Motor neuron (in vitro differentiated cells): ENCODE results near the gene TBC1D4. TPM values are rescaled to one million over a fixed set of nuclear protein-coding genes. Genes with fewer than 3 reads are reported as not detected.
A peak's percentile ranks its signal among the peaks of the same experiment; 100 is the strongest.

Source experiments
- ATAC-seq, 8 experiments: fragments of 200-7000 bp; cut with Tn5 transposase; replicated peaks in 6 of 8; 2 replicates each; pipeline ENCODE4 v1.8.0; 2021; ENCODE audit warnings: mild to moderate bottlenecking in 8 of 8, moderate library complexity in 8 of 8
- H3K27ac ChIP-seq, 2 donors: fragments of 250-450 bp; sonication (Bioruptor Pico); 2 replicates each; pipeline ENCODE4 v1.9.0; 2021; ENCODE audit warnings: antibody characterized with exemption in 2 of 2, mild to moderate bottlenecking in 2 of 2, moderate library complexity in 1 of 2
- H3K4me1 ChIP-seq, 2 donors: fragments of 250-450 bp; sonication (Bioruptor Pico); replicated peaks in 1 of 2; 2 replicates each; pipeline ENCODE4 v1.6.1; 2021; ENCODE audit warnings: antibody characterized with exemption in 2 of 2, mild to moderate bottlenecking in 2 of 2, moderate library complexity in 1 of 2
- H3K4me3 ChIP-seq, 5 donors: fragments of 250-450 bp; sonication (Bioruptor Pico); 2 replicates each; pipeline ENCODE4 v1.9.0; 2021; ENCODE audit warnings: antibody characterized with exemption in 5 of 5, mild to moderate bottlenecking in 5 of 5, moderate library complexity in 4 of 5
- WGBS, 10 experiments: fragments of 450-650 bp; shearing (Covaris generic); methylation state at CpG; one replicate each; pipeline ENCODE4 v1.0.0; 2022; 5-methylcytosine and 5-hydroxymethylcytosine counted together
- in situ Hi-C, 9 experiments: fragments of 400-800 bp; cut with MboI; loops; one replicate each; pipeline ENCODE4 v1.15.0; 2021; ENCODE audit warnings: low sequenced_read_pairs in 9 of 9, low pct_unique_long_range_greater_than_20kb in 2 of 9; ENCODE audit not compliant: unreplicated experiment in 9 of 9
- total RNA-seq, 8 experiments: library from RNA; unstranded; fragments of 300-600 nt; gene quantifications; 2 replicates each; pipeline versions ENCODE4 v1.2.3 to v1.2.4, GENCODE V29; 2022

TBC1D4 gene
- total RNA-seq, 8 experiments from 2014 or later, result 5.3 to 13.3 (median 7.7) TPM

- 47 to 100% (median 81%) methylated on average over 1 to 3 of the region's 3 CpGs; no CpG with 5 or more reads in 1 of the 10 experiments for WGBS, 10 experiments
- in situ Hi-C loops, result no loop called here
- H3K27ac ChIP-seq, result no peak overlapping the region
- no peaks in the 10 kb centered on the region for H3K4me1 ChIP-seq
- H3K4me3 ChIP-seq, result no peak overlapping the region
- ATAC-seq, result no peak
These were observed 23.4 kb upstream of the TBC1D4 start for GRCh38 chr13:75505327-75505726.

- H3K4me1 ChIP-seq, result no peaks in the 10 kb centered on the region
- H3K27ac ChIP-seq, result no peak overlapping the region
- no peak overlapping the region for H3K4me3 ChIP-seq
- ATAC-seq, result no peak
- in situ Hi-C loops, result no loop called here
- 27 to 100% (median 89%) methylated on average over 3 to 5 of the region's 5 CpGs; no CpG with 5 or more reads in 2 of the 10 experiments for WGBS, 10 experiments
These were observed 14.0 kb upstream of the TBC1D4 start for GRCh38 chr13:75495938-75496337.

- H3K4me1 ChIP-seq, result no peaks in the 10 kb centered on the region
These were observed 12.5 kb upstream of the TBC1D4 start for GRCh38 chr13:75494491-75494890.

DNA sequence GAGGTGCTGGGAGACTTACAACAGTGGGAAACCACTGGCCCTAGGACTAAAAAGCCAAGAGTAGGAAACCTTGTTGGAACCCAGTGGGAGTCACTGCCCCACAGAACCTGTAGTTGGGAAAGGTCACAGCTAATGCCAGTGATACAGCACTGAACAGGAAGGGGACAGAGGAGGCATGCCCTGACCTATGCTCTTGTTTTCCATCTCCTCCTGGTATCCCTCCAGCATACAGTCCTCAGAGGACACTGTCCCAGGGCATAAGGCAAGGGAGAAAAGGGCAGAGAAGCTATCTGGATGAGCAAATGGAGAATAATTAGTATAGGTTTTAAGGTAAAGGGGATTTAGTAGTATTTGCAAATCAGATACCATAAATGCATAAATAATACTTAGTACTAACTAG, 11.2 kb upstream of the TBC1D4 start:
- ATAC-seq, result no peak
- H3K27ac ChIP-seq, result no peak overlapping the region
- in situ Hi-C loops, result no loop called here
- H3K4me1 ChIP-seq, result no peaks in the 10 kb centered on the region
- H3K4me3 ChIP-seq, result no peak overlapping the region

More at GRCh38 chr13:75494491-75494890, 12.5 kb upstream of the TBC1D4 start:
- 40 to 100% (median 73%) methylated on average over 1 of the region's 1 CpG; no CpG with 5 or more reads in 3 of the 10 experiments for WGBS, 10 experiments
- Histone ChIP-seq H3K4me3 (no peak overlapping the region), H3K27ac (no peak overlapping the region)
- ATAC-seq, result no peak
- in situ Hi-C loops, result no loop called here

DNA sequence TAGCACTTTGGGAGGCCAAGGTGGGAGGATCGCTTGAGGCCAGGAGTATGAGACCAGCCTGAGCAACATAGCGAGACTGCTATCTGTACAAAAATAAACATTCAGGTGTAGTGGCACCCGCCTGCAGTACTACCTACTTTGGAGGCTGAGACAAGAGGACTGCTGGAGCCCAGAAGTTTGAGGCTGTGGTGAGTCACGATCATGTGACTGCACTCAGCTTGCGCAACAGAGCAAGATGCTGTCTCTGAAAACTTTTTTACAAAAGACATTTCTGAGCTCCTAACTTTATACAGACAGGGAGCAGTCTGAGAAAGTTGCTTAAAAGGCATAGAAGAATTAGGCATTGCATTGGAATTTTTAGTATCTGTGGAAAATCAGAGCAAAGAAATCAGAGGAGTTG, 10.4 kb upstream of the TBC1D4 start:
- no peak overlapping the region for H3K27ac ChIP-seq
- no peaks in the 10 kb centered on the region for H3K4me1 ChIP-seq
- WGBS, 10 experiments, result 60 to 100% (median 88%) methylated on average over 1 to 4 of the region's 5 CpGs; no CpG with 5 or more reads in 1 of the 10 experiments
- no peak overlapping the region for H3K4me3 ChIP-seq
- ATAC-seq, result no peak
- in situ Hi-C loops, result no loop called here

- Histone ChIP-seq H3K4me3 (no peak overlapping the region), H3K27ac (no peak overlapping the region), H3K4me1 (no peaks in the 10 kb centered on the region)
- no peak for ATAC-seq
- WGBS, 10 experiments, result 87 to 100% (median 100%) methylated on average over 1 to 2 of the region's 2 CpGs; no CpG with 5 or more reads in 1 of the 10 experiments
- in situ Hi-C loops, result no loop called here
These were observed 9.4 kb upstream of the TBC1D4 start for GRCh38 chr13:75491376-75491775.

- ATAC-seq, result peak in 3 of 8 experiments; percentile 45 to 68 (median 59)
- 0 to 90% (median 71%) methylated on average over 1 to 9 of the region's 10 CpGs for WGBS, 10 experiments
These were observed 7.7 kb upstream of the TBC1D4 start for GRCh38 chr13:75489502-75490263.

DNA sequence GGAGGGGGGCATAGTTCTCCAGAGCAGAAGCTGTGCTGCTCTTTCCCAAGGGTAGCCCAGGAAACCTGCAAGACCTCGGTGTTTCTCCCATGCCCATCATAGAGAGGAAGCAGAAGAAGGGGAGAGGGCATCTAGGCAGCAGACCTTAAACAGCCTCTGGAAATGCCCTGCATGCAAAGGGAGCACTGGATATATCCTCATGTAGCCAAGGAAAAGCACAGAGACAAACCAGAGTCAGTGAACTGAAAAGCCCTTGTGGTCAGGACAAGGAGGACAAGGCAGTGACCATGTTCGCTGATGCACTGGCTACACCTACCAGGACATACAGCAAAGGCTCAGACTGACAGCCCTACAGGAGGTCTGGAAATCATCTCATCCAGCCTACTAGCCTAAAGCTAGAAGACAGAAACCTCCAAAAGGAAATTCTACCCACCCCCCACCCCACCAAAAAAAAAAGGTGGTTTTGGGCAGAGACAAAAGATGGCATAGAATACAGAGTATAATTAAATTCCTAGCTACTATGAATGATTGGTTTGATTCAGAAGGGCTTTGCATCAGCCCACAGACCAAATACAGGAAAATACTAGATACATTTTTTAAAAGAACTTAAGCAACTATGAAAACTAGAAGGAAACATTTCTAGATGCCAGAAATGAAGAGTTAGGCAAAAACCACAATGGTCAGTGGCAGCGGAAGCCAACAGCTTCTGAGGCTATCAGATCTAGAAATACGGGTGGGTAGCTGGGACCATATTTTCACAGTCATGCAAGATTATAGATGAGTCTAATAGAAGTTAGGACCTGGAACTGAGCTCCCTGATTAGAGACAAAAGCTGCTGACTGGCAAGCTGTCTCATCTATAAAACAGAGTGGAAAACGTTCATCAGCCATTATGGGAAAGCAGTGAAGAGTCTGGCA, 4.4 kb upstream of the TBC1D4 start:
- WGBS, 10 experiments, result 0 to 90% (median 51%) methylated on average over 1 to 5 of the region's 5 CpGs
- H3K27ac ChIP-seq, result no peak overlapping the region

More at GRCh38 chr13:75489502-75490263, 7.7 kb upstream of the TBC1D4 start:
- in situ Hi-C loops, result no loop called here
- H3K4me1 ChIP-seq, result peaks cover 0 to 5% of the 10 kb centered on the region in 2 donors
- H3K27ac ChIP-seq, result no peak overlapping the region
- H3K4me3 ChIP-seq, result no peak overlapping the region

DNA sequence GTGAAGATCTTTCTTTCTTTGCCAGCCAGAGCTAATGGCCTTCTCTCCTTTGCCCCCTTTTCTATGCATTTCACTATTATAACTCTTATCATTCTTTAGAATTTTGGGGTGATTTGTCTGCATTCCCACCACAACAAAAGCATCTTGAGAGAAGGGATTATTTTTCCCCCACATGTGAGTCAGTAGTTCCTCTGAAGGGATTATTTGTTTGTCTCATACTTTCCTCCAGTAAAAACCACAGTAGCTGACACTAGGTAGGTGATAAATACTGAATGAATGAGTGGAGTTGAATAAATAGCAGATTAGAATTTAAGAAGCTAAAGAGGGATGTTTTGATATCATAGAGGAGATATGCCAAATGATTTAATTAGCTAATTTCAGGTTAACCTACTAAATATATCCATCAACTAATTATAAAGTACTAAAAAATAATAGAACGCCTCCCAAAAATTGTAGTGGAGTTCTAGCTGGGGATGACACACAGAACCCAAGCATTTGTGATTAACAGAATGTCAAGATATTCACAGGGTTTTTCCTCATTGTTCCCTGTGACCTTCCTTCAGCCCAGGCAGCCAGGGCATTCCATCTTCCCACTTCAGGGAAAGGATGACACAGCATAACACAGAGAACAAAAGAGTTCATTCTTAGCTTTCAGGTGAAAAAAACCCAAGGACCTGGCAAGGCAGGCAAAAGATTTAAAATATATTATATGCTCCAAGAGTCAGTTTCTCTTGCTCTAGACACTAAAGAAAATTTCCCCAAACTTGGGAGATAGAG, 3.5 kb upstream of the TBC1D4 start:
- no peak overlapping the region for H3K27ac ChIP-seq
- H3K4me1 ChIP-seq, result peaks cover 0 to 5% of the 10 kb centered on the region in 2 donors
- no peak overlapping the region for H3K4me3 ChIP-seq
- in situ Hi-C loops, result no loop called here
- WGBS, 10 experiments, result 40 to 89% (median 69%) methylated on average over 1 of the region's 1 CpG; no CpG with 5 or more reads in 2 of the 10 experiments
- ATAC-seq, result no peak

More for the DNA sequence above, 4.4 kb upstream of the TBC1D4 start:
- in situ Hi-C loops, result no loop called here
- peaks cover 0 to 5% of the 10 kb centered on the region in 2 donors for H3K4me1 ChIP-seq
- no peak overlapping the region for H3K4me3 ChIP-seq
- no peak for ATAC-seq

DNA sequence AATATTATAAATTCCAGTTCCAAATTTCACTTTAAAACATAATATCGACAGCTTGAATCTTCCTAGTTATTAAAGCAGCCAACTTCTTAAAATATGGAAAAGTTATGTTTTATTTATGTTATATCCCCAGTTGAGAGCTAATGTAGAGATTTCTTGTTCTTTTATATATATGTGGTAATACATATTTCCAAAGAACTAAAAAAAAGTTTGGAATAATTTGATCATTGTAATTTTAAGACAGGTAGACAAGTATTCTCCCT, 781 bp upstream of the TBC1D4 start:
- Histone ChIP-seq H3K4me1 (peaks cover 4 to 5% of the 10 kb centered on the region in 2 donors), H3K4me3 (peak overlapping the region; percentile 54 to 85 (median 58)), H3K27ac (no peak overlapping the region)
- 0% methylated on average over 1 of the region's 1 CpG; no CpG with 5 or more reads in 4 of the 10 experiments for WGBS, 10 experiments
- in situ Hi-C loops, result no loop called here
- no peak for ATAC-seq

- Histone ChIP-seq H3K27ac (peak overlapping the region; percentile 5 to 13), H3K4me3 (peak overlapping the region; percentile 54 to 85 (median 58)), H3K4me1 (peaks cover 4 to 5% of the 10 kb centered on the region in 2 donors)
- in situ Hi-C loops, result no loop called here
- 0 to 11% (median 0%) methylated on average over 1 to 12 of the region's 100 CpGs; no CpG with 5 or more reads in 7 of the 10 experiments for WGBS, 10 experiments
- peak; percentile 36 to 57 (median 46) for ATAC-seq
These were observed 546 bp downstream of the TBC1D4 start for GRCh38 chr13:75481176-75482069.

DNA sequence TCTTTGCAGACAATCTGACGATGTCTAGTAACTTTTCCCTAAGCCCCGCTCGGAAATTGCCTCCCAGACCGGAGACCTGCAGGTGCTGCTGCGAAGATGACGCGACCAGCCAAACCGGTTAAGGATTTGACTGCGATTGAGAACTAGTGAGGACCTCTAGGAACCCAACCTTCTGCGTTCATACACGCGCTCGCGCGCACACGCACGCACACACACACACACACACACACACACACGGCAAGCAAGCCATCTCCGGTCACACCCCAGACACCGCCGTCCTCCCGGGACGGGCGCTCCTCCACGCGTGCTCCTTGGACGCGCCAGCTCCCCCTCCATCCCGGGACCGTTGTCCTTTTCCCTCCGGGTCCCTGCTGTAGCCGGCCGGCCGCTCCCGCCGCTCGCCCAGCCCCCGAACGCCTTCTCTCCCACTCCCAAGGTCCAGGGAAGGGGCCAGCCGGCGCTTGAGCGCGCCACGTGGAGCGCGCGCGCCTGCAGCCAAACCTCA, 1.2 kb downstream of the TBC1D4 start:
- WGBS, 10 experiments, result 0 to 5% (median 1%) methylated on average over 4 to 29 of the region's 48 CpGs; no CpG with 5 or more reads in 2 of the 10 experiments
- Histone ChIP-seq H3K27ac (peak overlapping the region in 1 of 2 donors; percentile 13), H3K4me3 (peak overlapping the region; percentile 54 to 85 (median 58)), H3K4me1 (peaks cover under 1 to 4% of the 10 kb centered on the region in 2 donors)
- ATAC-seq, result peak; percentile 3 to 48 (median 26)
- in situ Hi-C loops, result no loop called here
